ENCODE measurements around the gene SP140. TPM values are rescaled to one million over a fixed set of nuclear protein-coding genes. Genes with fewer than 3 reads are reported as not detected.

The SP140 gene
- polyA plus RNA-seq, 3 donors = 2.5 to 7.3 (median 5.9) TPM

- H3K9ac ChIP-seq (ENCODE audit: insufficient read depth, low read length, poor library complexity, severe bottlenecking) = no peak overlapping the region
- TF ChIP-seq CTCF (IDR thresholded peaks at IDR 0.05) = no peak
- DNase-seq = no peak
- H3K79me2 ChIP-seq (ENCODE audit: insufficient read depth, low read length) = no peaks in the 10 kb centered on the region
- H3K9me3 ChIP-seq (replicated peaks in 1 of 2; ENCODE audit: control insufficient read depth in 1 of 2, insufficient read depth in 1 of 2, low read length in 2 of 2) = no peaks in the 10 kb centered on the region
- Mint-ChIP-seq H3K9me3 (peaks cover 0 to 5% (median 4%) of the 10 kb centered on the region in 7 donors), H3K4me3 (no peak overlapping the region), H3K27ac (no peak overlapping the region), H3K36me3 (peaks cover 15 to 33% of the 10 kb centered on the region in 2 donors), H3K4me1 (no peaks in the 10 kb centered on the region), H3K27me3 (ENCODE audit: low read depth in 3 of 3) (peaks cover 0 to 3% (median 0%) of the 10 kb centered on the region in 3 donors)
- no peak overlapping the region for H3K4me3 ChIP-seq (replicated peaks in 1 of 3; ENCODE audit: low read depth in 2 of 3, low read length in 3 of 3)
- no peaks in the 10 kb centered on the region for H3K27me3 ChIP-seq (ENCODE audit: control insufficient read depth in 2 of 2, insufficient read depth in 2 of 2, low read length in 2 of 2)
- H2AFZ ChIP-seq (ENCODE audit: insufficient read depth, low read depth, low read length, poor library complexity, severe bottlenecking) = no peak overlapping the region
- H3K36me3 ChIP-seq (replicated peaks in 1 of 2; ENCODE audit: control insufficient read depth in 1 of 2, insufficient read depth in 2 of 2, low read length in 2 of 2) = peaks cover 0 to 8% of the 10 kb centered on the region in 2 donors
- no peak overlapping the region for H3K4me2 ChIP-seq (replicated peaks; ENCODE audit: extremely low read depth, low read length, poor library complexity, severe bottlenecking)
- WGBS (ENCODE audit: insufficient coverage) = 79% methylated on average over 5 of the region's 6 CpGs
- no peaks in the 10 kb centered on the region for H4K20me1 ChIP-seq (ENCODE audit: insufficient read depth, low read length)
- intact Hi-C loops (cut with micrococcal nuclease) = no loop called here
- H3K27ac ChIP-seq (ENCODE audit: low read depth in 1 of 2, low read length in 2 of 2) = no peak overlapping the region
- H3K4me1 ChIP-seq (ENCODE audit: control insufficient read depth in 1 of 2, insufficient read depth in 2 of 2, low read length in 2 of 2) = no peaks in the 10 kb centered on the region
These were observed 44.2 kb downstream of the SP140 start for GRCh38 chr2:230269715-230270114.

GRCh38 chr2:230282936-230283335 is 57.4 kb downstream of the SP140 start:
- no peak overlapping the region for H3K27ac Mint-ChIP-seq
- H2AFZ ChIP-seq (ENCODE audit: insufficient read depth, low read depth, low read length, poor library complexity, severe bottlenecking) = no peak overlapping the region
- no peak overlapping the region for H3K4me2 ChIP-seq (replicated peaks; ENCODE audit: extremely low read depth, low read length, poor library complexity, severe bottlenecking)
- H3K36me3 Mint-ChIP-seq = no peaks in the 10 kb centered on the region
- no peaks in the 10 kb centered on the region for H3K27me3 ChIP-seq (ENCODE audit: control insufficient read depth in 2 of 2, insufficient read depth in 2 of 2, low read length in 2 of 2)
- no peak for TF ChIP-seq CTCF (IDR thresholded peaks at IDR 0.05)
- no peak overlapping the region for H3K4me3 Mint-ChIP-seq
- peaks cover 0 to 4% (median 0%) of the 10 kb centered on the region in 7 donors for H3K9me3 Mint-ChIP-seq
- no peak for DNase-seq
- no peaks in the 10 kb centered on the region for H3K9me3 ChIP-seq (replicated peaks in 1 of 2; ENCODE audit: control insufficient read depth in 1 of 2, insufficient read depth in 1 of 2, low read length in 2 of 2)
- H3K27me3 Mint-ChIP-seq (ENCODE audit: low read depth in 3 of 3) = peaks cover 0 to 6% (median 0%) of the 10 kb centered on the region in 3 donors
- no peak overlapping the region for H3K9ac ChIP-seq (ENCODE audit: insufficient read depth, low read length, poor library complexity, severe bottlenecking)
- intact Hi-C loops (cut with micrococcal nuclease) = no loop called here
- H3K4me1 Mint-ChIP-seq = no peaks in the 10 kb centered on the region
- no peaks in the 10 kb centered on the region for H4K20me1 ChIP-seq (ENCODE audit: insufficient read depth, low read length)
- no peaks in the 10 kb centered on the region for H3K79me2 ChIP-seq (ENCODE audit: insufficient read depth, low read length)
- H3K36me3 ChIP-seq (replicated peaks in 1 of 2; ENCODE audit: control insufficient read depth in 1 of 2, insufficient read depth in 2 of 2, low read length in 2 of 2) = no peaks in the 10 kb centered on the region
- H3K4me3 ChIP-seq (replicated peaks in 1 of 3; ENCODE audit: low read depth in 2 of 3, low read length in 3 of 3) = no peak overlapping the region
- H3K27ac ChIP-seq (ENCODE audit: low read depth in 1 of 2, low read length in 2 of 2) = no peak overlapping the region
- WGBS (ENCODE audit: insufficient coverage) = 100% methylated on average over 1 of the region's 2 CpGs
- H3K4me1 ChIP-seq (ENCODE audit: control insufficient read depth in 1 of 2, insufficient read depth in 2 of 2, low read length in 2 of 2) = no peaks in the 10 kb centered on the region
